ENCODE results near the gene TRAPPC12. TPM values are rescaled to one million over a fixed set of nuclear protein-coding genes. Genes with fewer than 3 reads are reported as not detected.
"Not testable (repeated sequence)": the region's sequence is repeated elsewhere in the genome, so short reads cannot be mapped to it uniquely, and the experiment has no call there.

Gene TRAPPC12
- total RNA-seq, 4 donors from 2014 or later, result 125 to 157 (median 145) TPM

- no peak for TF ChIP-seq POLR2A (IDR thresholded peaks at IDR 0.05)
- peak in 1 of 2 donors; percentile 64 for TF ChIP-seq EP300 (IDR thresholded peaks at IDR 0.05)
- TF ChIP-seq CTCF (IDR thresholded peaks at IDR 0.05), result peak in 1 of 5 experiments; percentile 14
- Histone ChIP-seq H3K27me3 (no peaks in the 10 kb centered on the region), H3K4me3 (peak overlapping the region in 1 of 4 donors; percentile 6)
Measured at GRCh38 chr2:3492951-3493614, 113.6 kb downstream of the TRAPPC12 start.

GRCh38 chr2:3493615-3494007 is 114.1 kb downstream of the TRAPPC12 start:
- WGBS, 2 donors, result 21 to 24% methylated on average over 10 of the region's 10 CpGs
- peak in 1 of 2 donors; percentile 4 for TF ChIP-seq EP300 (IDR thresholded peaks at IDR 0.05)
- peak in 1 of 2 donors; percentile 39 for TF ChIP-seq POLR2A (IDR thresholded peaks at IDR 0.05)
- no peak for TF ChIP-seq CTCF (IDR thresholded peaks at IDR 0.05)
- Histone ChIP-seq H3K27me3 (no peaks in the 10 kb centered on the region), H3K9me3 (no peaks in the 10 kb centered on the region), H3K27ac (peak overlapping the region; percentile 2 to 65 (median 46)), H3K36me3 (peaks cover 0 to 38% (median 0%) of the 10 kb centered on the region in 3 donors), H3K4me1 (peaks cover 0 to 23% (median 4%) of the 10 kb centered on the region in 4 donors), H3K4me3 (peak overlapping the region in 1 of 4 donors; percentile 6)
- peak in 1 of 2 donors; percentile 41 for DNase-seq (ENCODE audit: low spot score in 2 of 2)

More at GRCh38 chr2:3492951-3493614, 113.6 kb downstream of the TRAPPC12 start:
- Histone ChIP-seq H3K4me1 (peaks cover 0 to 28% (median 4%) of the 10 kb centered on the region in 4 donors), H3K36me3 (peaks cover 0 to 32% (median 0%) of the 10 kb centered on the region in 3 donors), H3K27ac (peak overlapping the region; percentile 2 to 65 (median 46)), H3K9me3 (no peaks in the 10 kb centered on the region)
- 54 to 74% methylated on average over 29 of the region's 29 CpGs for WGBS, 2 donors
- peak; percentile 72 to 75 for DNase-seq (ENCODE audit: low spot score in 2 of 2)

GRCh38 chr2:3494984-3495666 is 115.6 kb downstream of the TRAPPC12 start:
- no peak overlapping the region for H3K4me3 ChIP-seq
- peaks cover 0 to 16% (median 4%) of the 10 kb centered on the region in 4 donors for H3K4me1 ChIP-seq
- TF ChIP-seq POLR2A (IDR thresholded peaks at IDR 0.05), result no peak
- TF ChIP-seq CTCF (IDR thresholded peaks at IDR 0.05), result no peak
- TF ChIP-seq EP300 (IDR thresholded peaks at IDR 0.05), result no peak
- WGBS, 2 donors, result 91 to 96% methylated on average over 13 of the region's 13 CpGs
- no peaks in the 10 kb centered on the region for H3K27me3 ChIP-seq
- no peak overlapping the region for H3K27ac ChIP-seq
- peaks cover 0 to 53% (median 0%) of the 10 kb centered on the region in 3 donors for H3K36me3 ChIP-seq
- DNase-seq (ENCODE audit: low spot score in 2 of 2), result no peak
- H3K9me3 ChIP-seq, result no peaks in the 10 kb centered on the region

GRCh38 chr2:3496708-3497080 is 117.2 kb downstream of the TRAPPC12 start:
- H3K4me3 ChIP-seq; H3K27ac ChIP-seq; H3K27me3 ChIP-seq; DNase-seq (ENCODE audit: low spot score in 2 of 2); H3K9me3 ChIP-seq: not testable (repeated sequence)
- H3K4me1 ChIP-seq, result peaks cover 0 to 16% (median 4%) of the 10 kb centered on the region in 4 donors
- peaks cover 0 to 69% (median 0%) of the 10 kb centered on the region in 3 donors for H3K36me3 ChIP-seq
- 91 to 95% methylated on average over 15 of the region's 15 CpGs for WGBS, 2 donors

- Histone ChIP-seq H3K4me1 (peaks cover 0 to 3% (median under 1%) of the 10 kb centered on the region in 4 donors), H3K27me3 (no peaks in the 10 kb centered on the region), H3K4me3 (no peak overlapping the region), H3K36me3 (peaks cover 0 to 80% (median 0%) of the 10 kb centered on the region in 3 donors), H3K27ac (peak overlapping the region in 1 of 4 donors; percentile 18), H3K9me3 (no peaks in the 10 kb centered on the region)
- no peak for DNase-seq (ENCODE audit: low spot score in 2 of 2)
- TF ChIP-seq POLR2A (IDR thresholded peaks at IDR 0.05), result no peak
- TF ChIP-seq CTCF (IDR thresholded peaks at IDR 0.05), result no peak
- no peak for TF ChIP-seq EP300 (IDR thresholded peaks at IDR 0.05)
- 94 to 95% methylated on average over 18 of the region's 18 CpGs for WGBS, 2 donors
Measured at GRCh38 chr2:3498783-3499394, 119.4 kb downstream of the TRAPPC12 start.

Measured in tibial nerve (tissue), 4 donors.